Body of pancreas (tissue), 4 donors: ENCODE measurements around the gene DOK5. TPM values are rescaled to one million over a fixed set of nuclear protein-coding genes. Genes with fewer than 3 reads are reported as not detected.

Experiments used
- ATAC-seq: fragments of 150-250 bp; one replicate; pipeline ENCODE4 v1.9.1; 2016
- DNase-seq, 4 donors: peaks; one replicate each; pipeline ENCODE4 v3.0.0-alpha.2; 2019
- H3K27ac ChIP-seq, 4 donors: fragments of 200-600 bp; sonication (generic); 1 replicate in 3 of 4; 2 replicates in 1 of 4; pipeline versions ENCODE4 v1.5.1 to v1.6.1; 2016 to 2019; ENCODE audit warnings: mild to moderate bottlenecking in 1 of 4, mixed read lengths in 1 of 4, moderate library complexity in 1 of 4
- H3K27me3 ChIP-seq, 2 donors: fragments of 200-600 bp; sonication (generic); one replicate each; pipeline ENCODE4 v1.6.0; 2016; ENCODE audit warnings: mild to moderate bottlenecking in 1 of 2
- H3K36me3 ChIP-seq, 2 donors: fragments of 200-600 bp; sonication (generic); replicated peaks in 1 of 2; 2 replicates each; pipeline ENCODE4 v1.5.1; 2016; ENCODE audit warnings: low read depth in 2 of 2; ENCODE audit not compliant: insufficient read depth in 1 of 2
- H3K4me1 ChIP-seq: fragments of 200-600 bp; sonication (generic); one replicate; pipeline ENCODE4 v1.6.0; 2016
- H3K4me3 ChIP-seq, 2 donors: fragments of 200-600 bp; sonication (generic); 1 replicate in 1 of 2; 2 replicates in 1 of 2; pipeline ENCODE4 v1.5.1; 2016 to 2019
- H3K9me3 ChIP-seq, 3 donors: fragments of 200-600 bp; sonication (generic); 1 replicate in 2 of 3; 2 replicates in 1 of 3; pipeline ENCODE4 v1.5.1; 2016
- POLR2A ChIP-seq, 3 donors: fragments of 450-650 bp; IDR thresholded peaks; one replicate each; pipeline ENCODE4 v1.6.1; 2016; ENCODE audit warnings: antibody characterized with exemption in 3 of 3, mild to moderate bottlenecking in 2 of 3
- WGBS, 2 donors: methylation state at CpG; one replicate each; pipeline ENCODE4 v1.1.5; 2017; 5-methylcytosine and 5-hydroxymethylcytosine counted together
- intact Hi-C: fragments of 100-400 bp; cut with DNase I; formaldehyde crosslinking; loops from one replicate; pipeline ENCODE4 v1.15.1; 2023
- total RNA-seq, 2 donors: library from RNA; depleted of rRNA; stranded (reverse); fragments of >200 nt; gene quantifications; one replicate each; pipeline ENCODE4 v1.1.0, GENCODE V29; 2016
- TF ChIP-seq, protein P1 (sequence below), 7 experiments: fragments of 450-650 bp in 4 of 7; fragments of 200-600 bp in 3 of 7; sonication (generic) in 3 of 7; IDR thresholded peaks; one replicate each; pipeline ENCODE4 v1.5.1; 2016 to 2019; ENCODE audit warnings: antibody characterized with exemption in 7 of 7

The DOK5 gene
- total RNA-seq, 2 donors from 2014 or later: 1.3 TPM; not detected in 1

DNA sequence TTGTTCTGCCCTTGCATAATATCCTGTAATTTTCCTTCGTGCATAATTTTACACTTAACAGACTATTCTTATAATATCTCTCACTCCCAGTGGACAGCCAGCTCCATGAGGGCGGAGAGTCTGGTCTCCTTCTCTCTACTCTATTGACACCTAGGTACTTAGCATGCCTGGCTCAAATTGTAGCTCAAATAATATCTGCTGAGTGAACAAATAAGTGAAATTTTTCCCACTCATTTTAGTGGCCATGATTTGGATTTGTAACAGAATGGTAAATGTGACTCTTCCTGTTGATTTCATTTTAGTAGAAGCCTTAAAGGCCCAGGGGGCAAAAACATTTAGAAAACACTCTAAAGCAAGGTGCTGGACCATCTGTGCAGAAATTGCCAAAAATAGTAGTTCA is 7.8 kb upstream of the DOK5 start:
- Histone ChIP-seq H3K4me3 (no peak overlapping the region), H3K4me1 (no peaks in the 10 kb centered on the region), H3K9me3 (no peaks in the 10 kb centered on the region), H3K27ac (no peak overlapping the region), H3K36me3 (no peaks in the 10 kb centered on the region), H3K27me3 (no peaks in the 10 kb centered on the region)
- ATAC-seq (no peak), DNase-seq (no peak)
- intact Hi-C loops: no loop called here
- TF ChIP-seq, protein P1, sequence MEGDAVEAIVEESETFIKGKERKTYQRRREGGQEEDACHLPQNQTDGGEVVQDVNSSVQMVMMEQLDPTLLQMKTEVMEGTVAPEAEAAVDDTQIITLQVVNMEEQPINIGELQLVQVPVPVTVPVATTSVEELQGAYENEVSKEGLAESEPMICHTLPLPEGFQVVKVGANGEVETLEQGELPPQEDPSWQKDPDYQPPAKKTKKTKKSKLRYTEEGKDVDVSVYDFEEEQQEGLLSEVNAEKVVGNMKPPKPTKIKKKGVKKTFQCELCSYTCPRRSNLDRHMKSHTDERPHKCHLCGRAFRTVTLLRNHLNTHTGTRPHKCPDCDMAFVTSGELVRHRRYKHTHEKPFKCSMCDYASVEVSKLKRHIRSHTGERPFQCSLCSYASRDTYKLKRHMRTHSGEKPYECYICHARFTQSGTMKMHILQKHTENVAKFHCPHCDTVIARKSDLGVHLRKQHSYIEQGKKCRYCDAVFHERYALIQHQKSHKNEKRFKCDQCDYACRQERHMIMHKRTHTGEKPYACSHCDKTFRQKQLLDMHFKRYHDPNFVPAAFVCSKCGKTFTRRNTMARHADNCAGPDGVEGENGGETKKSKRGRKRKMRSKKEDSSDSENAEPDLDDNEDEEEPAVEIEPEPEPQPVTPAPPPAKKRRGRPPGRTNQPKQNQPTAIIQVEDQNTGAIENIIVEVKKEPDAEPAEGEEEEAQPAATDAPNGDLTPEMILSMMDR (IDR thresholded peaks at IDR 0.05): no peak
- no peak for TF ChIP-seq POLR2A (IDR thresholded peaks at IDR 0.05)
- WGBS, 2 donors: 67 to 71% methylated on average over 2 of the region's 2 CpGs

DNA sequence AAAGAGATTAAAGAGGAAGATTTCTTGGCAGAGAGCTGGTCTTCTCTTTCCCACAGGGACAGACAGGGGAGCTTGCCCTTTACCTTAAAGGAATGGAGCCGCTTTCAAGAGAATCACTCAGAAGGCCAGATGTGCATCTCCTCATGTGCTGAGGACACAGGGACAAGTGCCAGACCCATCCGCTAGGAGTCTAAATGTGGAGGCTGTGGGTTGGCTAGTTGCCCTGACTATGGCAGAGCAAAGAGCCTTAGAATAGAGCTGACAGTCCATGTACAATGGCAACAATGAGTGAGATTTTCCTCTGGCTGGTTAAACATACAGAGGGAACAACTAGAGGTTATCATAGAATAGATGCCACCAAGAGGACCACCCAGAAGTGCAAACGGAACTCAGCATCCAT is 7.3 kb upstream of the DOK5 start:
- Histone ChIP-seq H3K27me3 (no peaks in the 10 kb centered on the region), H3K36me3 (no peaks in the 10 kb centered on the region), H3K4me1 (no peaks in the 10 kb centered on the region), H3K27ac (no peak overlapping the region), H3K4me3 (no peak overlapping the region), H3K9me3 (no peaks in the 10 kb centered on the region)
- ATAC-seq (no peak), DNase-seq (no peak)
- TF ChIP-seq, protein P1 (IDR thresholded peaks at IDR 0.05): no peak
- TF ChIP-seq POLR2A (IDR thresholded peaks at IDR 0.05): no peak
- WGBS, 2 donors: 70 to 82% methylated on average over 3 of the region's 3 CpGs
- intact Hi-C loops: no loop called here

DNA sequence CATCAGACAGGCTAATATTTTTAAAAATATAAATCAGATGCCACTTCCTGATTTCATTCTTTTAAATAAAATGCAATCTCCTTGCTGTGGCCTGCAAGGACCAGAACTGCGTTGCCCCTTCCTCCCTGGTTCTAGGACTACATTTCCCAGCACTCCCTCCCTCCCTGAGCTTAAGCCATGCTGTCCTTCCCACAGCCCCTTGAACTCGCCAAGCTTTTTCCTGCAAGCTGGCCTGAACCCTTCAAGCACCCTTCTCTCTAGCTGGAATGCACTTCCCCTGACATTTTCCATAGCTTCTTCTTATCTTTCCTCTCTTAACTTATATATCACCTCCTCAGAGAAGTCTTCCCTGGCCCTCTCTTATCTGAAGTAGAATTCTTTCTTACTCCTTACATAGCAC is 6.1 kb upstream of the DOK5 start:
- no peaks in the 10 kb centered on the region for H3K9me3 ChIP-seq
- intact Hi-C loops: no loop called here
- ATAC-seq (no peak), DNase-seq (no peak)
- 83 to 84% methylated on average over 2 of the region's 2 CpGs for WGBS, 2 donors
- no peaks in the 10 kb centered on the region for H3K36me3 ChIP-seq
- H3K4me1 ChIP-seq: no peaks in the 10 kb centered on the region
- no peak overlapping the region for H3K4me3 ChIP-seq
- TF ChIP-seq, protein P1 (IDR thresholded peaks at IDR 0.05): no peak
- TF ChIP-seq POLR2A (IDR thresholded peaks at IDR 0.05): no peak
- no peaks in the 10 kb centered on the region for H3K27me3 ChIP-seq
- H3K27ac ChIP-seq: no peak overlapping the region

DNA sequence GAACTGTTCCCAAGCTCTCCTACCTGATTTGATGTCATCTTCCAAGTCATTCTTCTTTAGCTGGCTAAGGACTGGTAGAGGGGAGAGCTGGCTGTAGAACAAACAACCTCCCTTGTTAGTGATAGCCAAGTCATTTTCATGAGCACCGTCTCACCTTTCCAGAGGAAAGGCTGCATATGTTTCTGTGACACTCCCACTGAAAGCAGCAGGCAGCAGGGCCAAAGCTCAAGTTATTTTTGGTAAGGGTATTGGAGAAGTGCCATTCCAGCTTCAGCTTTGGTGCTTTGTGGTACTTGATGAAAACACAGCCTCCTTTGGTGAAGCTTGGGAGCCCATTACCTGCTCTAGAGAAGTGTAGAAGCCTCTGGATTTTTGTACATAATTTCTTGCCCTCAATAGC is 5.4 kb upstream of the DOK5 start:
- no peaks in the 10 kb centered on the region for H3K36me3 ChIP-seq
- H3K4me3 ChIP-seq: no peak overlapping the region
- no peak overlapping the region for H3K27ac ChIP-seq
- TF ChIP-seq, protein P1 (IDR thresholded peaks at IDR 0.05): no peak
- TF ChIP-seq POLR2A (IDR thresholded peaks at IDR 0.05): no peak
- 42 to 60% methylated on average over 1 of the region's 1 CpG for WGBS, 2 donors
- intact Hi-C loops: no loop called here
- H3K9me3 ChIP-seq: no peaks in the 10 kb centered on the region
- no peak for DNase-seq
- no peak for ATAC-seq
- no peaks in the 10 kb centered on the region for H3K27me3 ChIP-seq
- H3K4me1 ChIP-seq: no peaks in the 10 kb centered on the region

DNA sequence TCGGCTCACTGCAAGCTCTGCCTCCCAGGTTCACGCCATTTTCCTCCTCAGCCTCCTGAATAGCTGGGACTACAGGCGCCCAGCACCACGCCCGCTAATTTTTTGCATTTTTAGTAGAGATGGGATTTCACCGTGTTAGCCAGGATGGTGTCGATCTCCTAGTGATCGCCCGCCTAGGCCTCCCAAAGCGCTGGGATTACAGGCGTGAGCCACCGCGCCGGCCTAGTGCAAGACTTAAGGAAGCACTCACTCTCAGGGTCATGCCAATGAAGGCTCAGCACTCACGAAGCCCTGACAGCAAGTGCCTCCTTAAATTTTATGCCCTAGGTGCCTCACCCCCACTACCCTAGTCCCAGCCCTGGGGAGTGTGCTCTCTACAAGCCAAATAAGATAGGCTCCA is 4.7 kb upstream of the DOK5 start:
- DNase-seq: no peak
- WGBS, 2 donors: 96 to 98% methylated on average over 12 to 15 of the region's 15 CpGs
- Histone ChIP-seq H3K27ac (no peak overlapping the region), H3K9me3 (no peaks in the 10 kb centered on the region), H3K4me1 (peaks cover 7% of the 10 kb centered on the region), H3K36me3 (no peaks in the 10 kb centered on the region), H3K4me3 (no peak overlapping the region), H3K27me3 (peaks cover 0 to 3% of the 10 kb centered on the region in 2 donors)
- intact Hi-C loops: no loop called here
- no peak for ATAC-seq
- TF ChIP-seq POLR2A (IDR thresholded peaks at IDR 0.05): no peak
